K562 (cell line): Measurements from ENCODE around the gene DPM1. TPM values are rescaled to one million over a fixed set of nuclear protein-coding genes. Genes with fewer than 3 reads are reported as not detected.

Source experiments
- BRF2 ChIP-seq: IDR thresholded peaks from 3 replicates; pipeline ENCODE4 v1.6.1; 2011; ENCODE audit warnings: borderline replicate concordance, mild to moderate bottlenecking; ENCODE audit not compliant: insufficient read length, insufficient read depth
- DDX20 ChIP-seq: fragments of 450-650 bp; IDR thresholded peaks from 2 replicates; pipeline ENCODE4 v1.6.1; 2016; ENCODE audit warnings: missing genetic modification characterization, low read depth, mild to moderate bottlenecking, missing compliant biosample characterization, moderate library complexity
- ELF1 ChIP-seq: fragments of 200-800 bp; sonication (Bioruptor generic); IDR thresholded peaks from 2 replicates; pipeline ENCODE4 v1.6.1; 2016; ENCODE audit warnings: missing genetic modification characterization, missing compliant biosample characterization
- GTF2A2 ChIP-seq: IDR thresholded peaks from 2 replicates; pipeline ENCODE4 v1.6.1; 2016; ENCODE audit warnings: mild to moderate bottlenecking, missing genetic modification characterization, missing compliant biosample characterization
- HNRNPH1 ChIP-seq: fragments of 200-400 bp; formaldehyde crosslinking; optimal IDR thresholded peaks from 2 replicates; pipeline ENCODE3; 2017; ENCODE audit warnings: low read depth, mild to moderate bottlenecking, low read length, moderate library complexity
- NFE2 ChIP-seq: IDR thresholded peaks from 2 replicates; pipeline ENCODE4 v1.6.1; 2014; ENCODE audit warnings: antibody characterized with exemption, low read depth
- POU5F1 ChIP-seq: fragments of 150-350 bp; IDR thresholded peaks from 2 replicates; pipeline ENCODE4 v1.6.1; 2014; ENCODE audit warnings: borderline replicate concordance, low read length, low read depth, mild to moderate bottlenecking; ENCODE audit not compliant: partially characterized antibody
- PTTG1 ChIP-seq: fragments of 450-650 bp; IDR thresholded peaks from 2 replicates; pipeline ENCODE4 v1.6.1; 2016; ENCODE audit warnings: low read depth, mild to moderate bottlenecking, missing genetic modification characterization, missing compliant biosample characterization
- RNF219 ChIP-seq: fragments of 250-450 bp; sonication (Bioruptor Pico); IDR thresholded peaks from 2 replicates; pipeline ENCODE4 v1.5.0; 2022; ENCODE audit warnings: mild to moderate bottlenecking
- SIN3B ChIP-seq: fragments of 450-650 bp; IDR thresholded peaks from 2 replicates; pipeline ENCODE4 v1.6.1; 2017; ENCODE audit warnings: low read depth, mild to moderate bottlenecking, moderate library complexity
- TARDBP ChIP-seq: fragments of 450-650 bp; IDR thresholded peaks from 2 replicates; pipeline ENCODE4 v1.6.1; 2016
- U2AF1 ChIP-seq: fragments of 200-400 bp; formaldehyde crosslinking; optimal IDR thresholded peaks from 2 replicates; pipeline ENCODE3; 2017; ENCODE audit warnings: mild to moderate bottlenecking, low read depth, low read length, moderate library complexity
- ZBTB12 ChIP-seq: fragments of 250-450 bp; sonication (Bioruptor Pico); IDR thresholded peaks from 2 replicates; pipeline ENCODE4 v1.4.0; 2020
- ZBTB8A ChIP-seq: fragments of 450-650 bp; IDR thresholded peaks from 2 replicates; pipeline ENCODE4 v1.6.1; 2018; ENCODE audit warnings: mild to moderate bottlenecking, moderate library complexity; ENCODE audit not compliant: partially characterized antibody
- ZNF140 ChIP-seq: fragments of 250-450 bp; sonication (Bioruptor Pico); IDR thresholded peaks from 2 replicates; pipeline ENCODE4 v1.8.0; 2021; ENCODE audit warnings: moderate library complexity, mild to moderate bottlenecking, inconsistent platforms
- ZNF263 ChIP-seq: sonication (generic); formaldehyde crosslinking; IDR thresholded peaks from 2 replicates; pipeline ENCODE4 v1.8.0; 2022; ENCODE audit warnings: mild to moderate bottlenecking, missing genetic modification reagents, borderline replicate concordance
- polyA plus RNA-seq, 8 experiments: library from polyadenylated mRNA; depleted of rRNA in 4 of 8; stranded (reverse) in 5 of 8; unstranded in 3 of 8; fragments of >200 nt; fragmentation: Nextera tagmentation in 2 of 8; fragmentation: Illumina TruSeq in 1 of 8; extraction: Ambion mirVana in 2 of 8; extraction: Trizol in 1 of 8; gene quantifications; 2 replicates each; pipeline versions ENCODE4 v1.2.1 to v1.2.3, GENCODE V29; 2011 to 2014; ENCODE audit warnings: inconsistent platforms in 1 of 8, missing spikeins in 1 of 8
- total RNA-seq, 7 experiments: library from RNA; depleted of rRNA in 6 of 7; stranded (reverse); fragments of >200 nt in 6 of 7; fragmentation: Illumina TruSeq in 2 of 7; extraction: Trizol in 2 of 7; gene quantifications; 2 replicates each; pipeline versions ENCODE4 v1.2.1 to v1.2.3, GENCODE V29; 2011 to 2021; ENCODE audit warnings: low replicate concordance in 1 of 7
- TF ChIP-seq, protein P1 (sequence below), 2 experiments: IDR thresholded peaks; 2 replicates each; pipeline ENCODE4 v1.6.1; 2011; ENCODE audit warnings: borderline replicate concordance in 1 of 2, control low read depth in 1 of 2, low read depth in 1 of 2, low read length in 1 of 2, mild to moderate bottlenecking in 1 of 2, mixed read lengths in 1 of 2, moderate library complexity in 1 of 2; ENCODE audit not compliant: insufficient read depth in 1 of 2, insufficient read length in 1 of 2, poor library complexity in 1 of 2, severe bottlenecking in 1 of 2; ENCODE audit errors: extremely low read depth in 1 of 2
- TF ChIP-seq, protein P2 (sequence below): fragments of 450-650 bp; IDR thresholded peaks from 2 replicates; pipeline ENCODE4 v1.6.1; 2016; ENCODE audit warnings: antibody characterized with exemption
- TF ChIP-seq, protein P3 (sequence below): sonication (generic); formaldehyde crosslinking; IDR thresholded peaks from 2 replicates; pipeline ENCODE4 v1.8.0; 2022; ENCODE audit warnings: mild to moderate bottlenecking, missing genetic modification reagents

DPM1 gene
- total and polyA plus RNA-seq, 9 of the 15 experiments (the other 6 are each of a cell fraction or from before 2014, with no cell fraction given) = 75.2 to 190 (median 153) TPM

DNA sequence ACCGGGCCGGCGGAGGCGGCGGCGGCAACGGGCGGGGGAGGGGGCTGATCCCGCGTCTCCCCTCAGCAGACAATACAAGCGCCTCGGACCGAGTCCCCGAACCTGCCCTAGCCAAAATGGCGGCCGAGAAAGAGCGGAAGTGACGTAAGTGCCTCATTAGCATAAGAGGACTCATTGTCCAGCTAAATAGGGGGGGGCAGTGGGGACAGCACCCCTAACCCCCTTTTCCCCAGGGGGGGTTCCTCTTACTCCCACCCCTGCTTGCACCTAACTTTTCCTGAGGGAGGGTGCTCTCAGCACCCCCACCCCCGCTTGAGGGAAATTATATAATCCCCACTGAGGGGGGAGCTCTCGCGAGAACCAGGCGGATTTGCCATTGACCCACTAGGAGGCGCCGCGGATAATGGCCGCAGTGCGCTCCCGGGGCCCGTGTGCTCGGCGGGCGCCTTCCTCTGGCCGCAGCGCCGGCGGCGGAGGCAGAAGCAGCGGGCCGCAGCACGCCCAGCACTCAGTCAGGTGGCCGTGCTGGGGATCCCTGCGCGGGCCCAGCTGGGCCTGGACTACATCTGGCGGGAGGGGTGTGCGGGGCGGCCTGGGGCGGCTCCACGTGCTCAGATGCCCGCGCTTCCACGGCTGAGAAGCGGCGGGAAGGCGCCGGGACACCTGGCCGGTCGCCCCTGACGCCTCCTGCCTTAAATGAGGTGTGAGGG, 26.9 kb downstream of the DPM1 start, which contains the start of gene ADNP (continued):
- TF ChIP-seq, protein P1, sequence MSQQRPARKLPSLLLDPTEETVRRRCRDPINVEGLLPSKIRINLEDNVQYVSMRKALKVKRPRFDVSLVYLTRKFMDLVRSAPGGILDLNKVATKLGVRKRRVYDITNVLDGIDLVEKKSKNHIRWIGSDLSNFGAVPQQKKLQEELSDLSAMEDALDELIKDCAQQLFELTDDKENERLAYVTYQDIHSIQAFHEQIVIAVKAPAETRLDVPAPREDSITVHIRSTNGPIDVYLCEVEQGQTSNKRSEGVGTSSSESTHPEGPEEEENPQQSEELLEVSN (IDR thresholded peaks at IDR 0.05; ENCODE audit: borderline replicate concordance in 1 of 2, extremely low read depth in 1 of 2, insufficient read depth in 1 of 2, insufficient read length in 1 of 2, low read depth in 1 of 2, low read length in 1 of 2, poor library complexity in 1 of 2, severe bottlenecking in 1 of 2) = peak; percentile 99 to 100
- TF ChIP-seq ZBTB8A = no peak
- 0 out of 2 replicates have a peak, but pooled peaks have one; percentile 28 for TF ChIP-seq ZBTB12 (CRISPR knock-in tag)
- TF ChIP-seq DDX20 (tag) = no peak
- TF ChIP-seq BRF2 = no peak
- TF ChIP-seq ZNF263 (CRISPR knock-in tag) = peak; percentile 66
- TF ChIP-seq HNRNPH1 = no peak
- TF ChIP-seq TARDBP = peak; percentile 85
- TF ChIP-seq, protein P2, sequence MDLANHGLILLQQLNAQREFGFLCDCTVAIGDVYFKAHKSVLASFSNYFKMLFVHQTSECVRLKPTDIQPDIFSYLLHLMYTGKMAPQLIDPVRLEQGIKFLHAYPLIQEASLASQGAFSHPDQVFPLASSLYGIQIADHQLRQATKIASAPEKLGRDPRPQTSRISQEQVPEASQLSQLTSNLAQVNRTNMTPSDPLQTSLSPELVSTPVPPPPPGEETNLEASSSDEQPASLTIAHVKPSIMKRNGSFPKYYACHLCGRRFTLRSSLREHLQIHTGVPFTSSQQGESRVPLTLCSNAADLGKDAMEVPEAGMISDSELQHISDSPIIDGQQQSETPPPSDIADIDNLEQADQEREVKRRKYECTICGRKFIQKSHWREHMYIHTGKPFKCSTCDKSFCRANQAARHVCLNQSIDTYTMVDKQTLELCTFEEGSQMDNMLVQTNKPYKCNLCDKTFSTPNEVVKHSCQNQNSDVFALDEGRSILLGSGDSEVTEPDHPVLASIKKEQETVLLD = 0 out of 2 replicates have a peak, but pooled peaks have one; percentile 45
- TF ChIP-seq RNF219 (CRISPR knock-in tag) = no peak
- TF ChIP-seq POU5F1 = peak; percentile 48
- TF ChIP-seq, protein P3, sequence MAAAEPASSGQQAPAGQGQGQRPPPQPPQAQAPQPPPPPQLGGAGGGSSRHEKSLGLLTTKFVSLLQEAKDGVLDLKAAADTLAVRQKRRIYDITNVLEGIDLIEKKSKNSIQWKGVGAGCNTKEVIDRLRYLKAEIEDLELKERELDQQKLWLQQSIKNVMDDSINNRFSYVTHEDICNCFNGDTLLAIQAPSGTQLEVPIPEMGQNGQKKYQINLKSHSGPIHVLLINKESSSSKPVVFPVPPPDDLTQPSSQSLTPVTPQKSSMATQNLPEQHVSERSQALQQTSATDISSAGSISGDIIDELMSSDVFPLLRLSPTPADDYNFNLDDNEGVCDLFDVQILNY = peak; percentile 85; the same call in 1 of the 2 replicates
- peak; percentile 85 for TF ChIP-seq U2AF1
- TF ChIP-seq ZNF140 (CRISPR knock-in tag) = no peak
- TF ChIP-seq GTF2A2 (tag) = no peak
- peak; percentile 67; the same call in 1 of the 2 replicates for TF ChIP-seq ELF1 (tag)
- TF ChIP-seq NFE2 = peak; percentile 42
- TF ChIP-seq PTTG1 (tag) = no peak
- no peak; the same call in 1 of the 2 replicates for TF ChIP-seq SIN3B
